Stimulated activated naive CD8-positive, alpha-beta T cell treated with anti-CD3 and anti-CD28 coated beads, Interleukin-15, Interleukin-2, amounts not matched to agents 100 ng/mL and 50 ng/mL, for 24 hours (primary cell): ENCODE results near the gene CNEP1R1.
"Not testable (repeated sequence)": the region's sequence is repeated elsewhere in the genome, so short reads cannot be mapped to it uniquely, and the experiment has no call there.

Experiments used
- H3K27ac Mint-ChIP-seq: one replicate; pipeline ENCODE4 v1.8.0; 2021; ENCODE audit warnings: mild to moderate bottlenecking, mixed read lengths
- H3K27me3 Mint-ChIP-seq: one replicate; pipeline ENCODE4 v1.8.0; 2021; ENCODE audit warnings: mixed read lengths
- H3K36me3 Mint-ChIP-seq: one replicate; pipeline ENCODE4 v1.8.0; 2021; ENCODE audit warnings: low read depth, mixed read lengths
- H3K4me1 Mint-ChIP-seq: one replicate; pipeline ENCODE4 v1.8.0; 2021; ENCODE audit warnings: low read depth, mixed read lengths
- H3K4me3 Mint-ChIP-seq: one replicate; pipeline ENCODE4 v1.8.0; 2021; ENCODE audit warnings: mild to moderate bottlenecking, mixed read lengths
- H3K9me3 Mint-ChIP-seq: one replicate; pipeline ENCODE4 v1.8.0; 2021; ENCODE audit warnings: mixed read lengths

The CNEP1R1 gene

GRCh38 chr16:50004239-50004638 is 20.8 kb upstream of the CNEP1R1 start:
- peaks cover 26% of the 10 kb centered on the region for H3K27me3 Mint-ChIP-seq
- H3K27ac Mint-ChIP-seq: no peak overlapping the region
- no peaks in the 10 kb centered on the region for H3K36me3 Mint-ChIP-seq

DNA sequence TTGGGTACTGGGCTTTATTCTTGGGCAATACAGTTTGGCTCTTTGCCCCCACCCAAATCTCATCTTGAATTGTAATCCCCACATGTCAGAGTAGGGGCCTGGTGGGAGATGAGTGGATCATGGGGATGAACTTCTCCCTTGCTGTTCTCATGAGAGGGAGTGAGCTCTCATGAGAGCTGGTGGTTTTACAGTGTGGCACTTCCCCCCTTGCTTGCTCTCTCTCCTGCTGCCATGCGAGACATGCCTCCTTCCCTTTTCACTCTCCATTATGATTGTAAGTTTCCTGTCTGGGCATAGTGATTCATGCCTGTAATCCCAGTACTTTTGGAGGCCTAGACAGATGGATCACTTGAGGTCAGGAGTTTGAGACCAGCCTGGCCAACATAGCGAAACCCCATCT is 18.1 kb upstream of the CNEP1R1 start:
- Mint-ChIP-seq H3K27me3 (peaks cover 22% of the 10 kb centered on the region), H3K4me3 (no peak overlapping the region), H3K27ac (no peak overlapping the region), H3K9me3 (peaks cover 5% of the 10 kb centered on the region), H3K4me1 (no peaks in the 10 kb centered on the region), H3K36me3 (no peaks in the 10 kb centered on the region)

More at GRCh38 chr16:50004239-50004638, 20.8 kb upstream of the CNEP1R1 start:
- Mint-ChIP-seq H3K9me3 (peaks cover 5% of the 10 kb centered on the region), H3K4me1 (no peaks in the 10 kb centered on the region), H3K4me3 (no peak overlapping the region)

GRCh38 chr16:50007744-50008143 is 17.3 kb upstream of the CNEP1R1 start:
- Mint-ChIP-seq H3K36me3 (no peaks in the 10 kb centered on the region), H3K27ac (no peak overlapping the region), H3K27me3 (peaks cover 20% of the 10 kb centered on the region), H3K4me1 (no peaks in the 10 kb centered on the region), H3K4me3 (no peak overlapping the region), H3K9me3 (peaks cover 5% of the 10 kb centered on the region)

DNA sequence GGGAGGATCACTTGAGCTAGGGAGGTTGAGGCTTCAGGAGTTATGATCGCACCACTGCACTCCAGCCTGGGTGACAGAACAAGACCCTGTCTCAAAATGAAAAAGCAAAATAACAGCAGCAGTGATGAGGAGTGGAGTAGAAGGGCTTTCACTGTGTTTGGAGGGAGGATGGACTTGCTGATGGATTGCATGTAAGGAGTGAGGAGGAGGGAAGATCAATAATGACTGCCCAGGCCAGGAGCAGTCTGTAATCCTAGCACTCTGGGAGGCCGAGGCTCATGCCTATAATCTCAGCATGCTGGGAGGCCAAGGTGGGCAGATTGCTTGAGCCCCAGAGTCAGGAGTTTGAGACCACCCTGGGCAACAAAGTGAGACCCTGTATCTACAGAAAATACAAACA is 14.8 kb upstream of the CNEP1R1 start:
- H3K9me3 Mint-ChIP-seq: peaks cover 5% of the 10 kb centered on the region
- H3K4me1 Mint-ChIP-seq: no peaks in the 10 kb centered on the region
- H3K27ac Mint-ChIP-seq: no peak overlapping the region
- no peak overlapping the region for H3K4me3 Mint-ChIP-seq
- H3K36me3 Mint-ChIP-seq: no peaks in the 10 kb centered on the region
- peaks cover 5% of the 10 kb centered on the region for H3K27me3 Mint-ChIP-seq

- H3K4me1 Mint-ChIP-seq: no peaks in the 10 kb centered on the region
- peaks cover 4% of the 10 kb centered on the region for H3K27me3 Mint-ChIP-seq
- no peak overlapping the region for H3K4me3 Mint-ChIP-seq
- peaks cover 5% of the 10 kb centered on the region for H3K9me3 Mint-ChIP-seq
- H3K36me3 Mint-ChIP-seq: no peaks in the 10 kb centered on the region
- no peak overlapping the region for H3K27ac Mint-ChIP-seq
Observed at GRCh38 chr16:50011707-50012106, 13.3 kb upstream of the CNEP1R1 start.

- Mint-ChIP-seq H3K4me3 (no peak overlapping the region), H3K9me3 (peaks cover 5% of the 10 kb centered on the region), H3K36me3 (no peaks in the 10 kb centered on the region), H3K4me1 (no peaks in the 10 kb centered on the region), H3K27me3 (peaks cover 4% of the 10 kb centered on the region), H3K27ac (no peak overlapping the region)
Observed at GRCh38 chr16:50012182-50012581, 12.8 kb upstream of the CNEP1R1 start.

GRCh38 chr16:50014211-50014610 is 10.8 kb upstream of the CNEP1R1 start:
- H3K36me3 Mint-ChIP-seq, H3K27me3 Mint-ChIP-seq, H3K4me3 Mint-ChIP-seq, H3K27ac Mint-ChIP-seq, H3K4me1 Mint-ChIP-seq, H3K9me3 Mint-ChIP-seq: not testable (repeated sequence)

- no peaks in the 10 kb centered on the region for H3K27me3 Mint-ChIP-seq
Observed at GRCh38 chr16:50015631-50016030, 9.4 kb upstream of the CNEP1R1 start.

GRCh38 chr16:50017553-50017952 is 7.5 kb upstream of the CNEP1R1 start:
- Mint-ChIP-seq H3K9me3 (no peaks in the 10 kb centered on the region), H3K27ac (no peak overlapping the region), H3K36me3 (no peaks in the 10 kb centered on the region), H3K4me3 (no peak overlapping the region), H3K4me1 (no peaks in the 10 kb centered on the region), H3K27me3 (no peaks in the 10 kb centered on the region)

More at GRCh38 chr16:50015631-50016030, 9.4 kb upstream of the CNEP1R1 start:
- Mint-ChIP-seq H3K4me1 (no peaks in the 10 kb centered on the region), H3K9me3 (no peaks in the 10 kb centered on the region), H3K4me3 (no peak overlapping the region), H3K36me3 (no peaks in the 10 kb centered on the region), H3K27ac (no peak overlapping the region)

GRCh38 chr16:50021544-50021943 is 3.5 kb upstream of the CNEP1R1 start:
- Mint-ChIP-seq H3K27ac (no peak overlapping the region), H3K36me3 (no peaks in the 10 kb centered on the region), H3K9me3 (no peaks in the 10 kb centered on the region), H3K27me3 (no peaks in the 10 kb centered on the region), H3K4me1 (peaks cover 16% of the 10 kb centered on the region), H3K4me3 (no peak overlapping the region)

DNA sequence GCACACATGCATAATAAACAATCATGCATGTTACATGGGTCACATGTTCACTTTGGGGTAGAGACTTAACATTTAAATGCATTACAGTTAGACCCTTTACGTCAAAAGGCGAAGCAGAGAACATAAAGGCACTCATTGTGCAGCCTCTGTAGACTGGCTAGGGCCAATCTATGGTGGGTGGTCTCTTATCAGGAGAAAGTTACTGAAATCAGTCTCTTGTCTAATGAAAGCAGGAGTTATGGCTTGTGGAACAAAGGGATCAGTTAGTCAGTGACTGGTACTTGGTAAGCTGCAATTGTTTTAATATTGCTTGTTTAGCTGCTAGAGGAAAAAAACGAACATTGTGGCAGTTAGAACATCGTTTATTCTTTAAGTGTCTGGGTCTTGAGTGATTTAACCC is 1.4 kb upstream of the CNEP1R1 start:
- Mint-ChIP-seq H3K4me3 (no peak overlapping the region), H3K27ac (no peak overlapping the region)

DNA sequence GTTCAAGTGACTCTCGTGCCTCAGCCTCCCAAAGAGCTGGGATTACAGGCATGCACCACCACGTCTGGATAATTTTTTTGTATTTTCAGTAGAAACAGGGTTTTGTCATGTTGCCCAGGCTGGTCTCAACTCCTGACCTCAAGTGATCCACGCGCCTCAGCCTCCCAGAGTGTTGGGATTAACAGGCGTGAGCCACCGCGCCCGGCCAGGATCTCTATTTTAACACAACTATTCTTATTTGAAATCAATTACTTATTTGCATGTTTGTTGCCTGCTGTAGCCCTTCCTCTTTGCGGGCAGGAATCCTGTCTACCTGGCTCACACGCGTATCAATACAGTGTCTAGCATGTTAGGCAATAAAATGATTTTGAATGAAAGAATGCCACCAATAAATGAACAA is 818 bp upstream of the CNEP1R1 start:
- H3K4me1 Mint-ChIP-seq: peaks cover 24% of the 10 kb centered on the region
- no peak overlapping the region for H3K27ac Mint-ChIP-seq
- H3K9me3 Mint-ChIP-seq: no peaks in the 10 kb centered on the region
- H3K27me3 Mint-ChIP-seq: no peaks in the 10 kb centered on the region
- H3K36me3 Mint-ChIP-seq: no peaks in the 10 kb centered on the region
- peak overlapping the region; percentile 93 for H3K4me3 Mint-ChIP-seq

More for the DNA sequence above, 1.4 kb upstream of the CNEP1R1 start:
- peaks cover 24% of the 10 kb centered on the region for H3K4me1 Mint-ChIP-seq
- no peaks in the 10 kb centered on the region for H3K9me3 Mint-ChIP-seq
- H3K27me3 Mint-ChIP-seq: no peaks in the 10 kb centered on the region
- no peaks in the 10 kb centered on the region for H3K36me3 Mint-ChIP-seq

DNA sequence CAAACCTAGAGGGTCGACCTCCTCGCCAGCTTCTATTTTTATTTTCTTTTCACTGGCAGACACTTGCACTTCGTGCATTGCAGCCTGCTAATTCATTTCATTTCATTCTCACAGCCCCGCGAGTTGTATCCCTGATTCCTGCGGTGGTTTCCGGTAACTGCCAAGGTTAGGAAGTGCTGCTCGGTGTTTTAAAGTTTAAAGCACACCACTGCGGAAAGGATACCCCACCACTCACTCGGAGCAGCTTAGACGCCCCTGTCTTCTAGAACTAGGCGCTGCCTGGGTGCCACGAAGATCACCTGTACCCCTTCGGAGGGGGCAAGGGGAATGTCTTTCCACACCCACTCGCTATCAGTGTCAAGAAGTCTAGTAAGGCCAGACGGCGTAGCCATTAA is 509 bp downstream of the CNEP1R1 start:
- H3K27ac Mint-ChIP-seq: peak overlapping the region; percentile 81
- no peaks in the 10 kb centered on the region for H3K27me3 Mint-ChIP-seq
- no peaks in the 10 kb centered on the region for H3K36me3 Mint-ChIP-seq
- no peaks in the 10 kb centered on the region for H3K9me3 Mint-ChIP-seq
- peaks cover 24% of the 10 kb centered on the region for H3K4me1 Mint-ChIP-seq
- H3K4me3 Mint-ChIP-seq: peak overlapping the region; percentile 93

- Mint-ChIP-seq H3K4me3 (no peak overlapping the region), H3K4me1 (peaks cover 24% of the 10 kb centered on the region), H3K36me3 (peaks cover 6% of the 10 kb centered on the region)
Observed at GRCh38 chr16:50027829-50028228, 2.8 kb downstream of the CNEP1R1 start.

GRCh38 chr16:50035468-50035992 is 10.5 kb downstream of the CNEP1R1 start:
- Mint-ChIP-seq H3K27me3 (no peaks in the 10 kb centered on the region), H3K9me3 (no peaks in the 10 kb centered on the region), H3K4me3 (no peak overlapping the region), H3K4me1 (peaks cover 15% of the 10 kb centered on the region), H3K27ac (no peak overlapping the region), H3K36me3 (peaks cover 28% of the 10 kb centered on the region)

More at GRCh38 chr16:50027829-50028228, 2.8 kb downstream of the CNEP1R1 start:
- Mint-ChIP-seq H3K27ac (no peak overlapping the region), H3K9me3 (no peaks in the 10 kb centered on the region), H3K27me3 (no peaks in the 10 kb centered on the region)

GRCh38 chr16:50036426-50036825 is 11.4 kb downstream of the CNEP1R1 start:
- H3K27ac Mint-ChIP-seq: no peak overlapping the region
- no peaks in the 10 kb centered on the region for H3K9me3 Mint-ChIP-seq
- peaks cover 28% of the 10 kb centered on the region for H3K36me3 Mint-ChIP-seq
- H3K27me3 Mint-ChIP-seq: no peaks in the 10 kb centered on the region
- H3K4me3 Mint-ChIP-seq: no peak overlapping the region
- peaks cover 15% of the 10 kb centered on the region for H3K4me1 Mint-ChIP-seq
